Measurements from ENCODE around the gene AK8.

Gene AK8

DNA sequence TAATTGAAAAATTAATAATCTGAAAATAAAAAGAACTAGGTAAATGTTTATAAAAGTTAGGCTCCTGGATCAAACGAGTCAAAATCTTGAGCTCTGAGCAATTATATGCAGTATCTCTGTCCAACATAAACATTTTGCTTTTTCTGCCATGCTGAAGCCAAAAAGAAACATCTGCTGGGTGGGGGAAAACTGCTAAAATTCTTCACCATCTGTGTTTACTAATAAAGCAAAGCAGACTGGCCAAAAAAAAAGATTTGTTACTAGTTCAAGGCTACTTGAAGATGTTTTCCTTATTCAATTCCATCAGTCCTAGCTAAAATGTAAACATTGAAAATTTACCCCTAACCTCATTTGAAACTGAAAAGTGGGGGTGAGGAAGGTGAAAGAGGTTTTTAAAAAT lies 178.1 kb downstream of the AK8 start:
- H3K4me3 ChIP-seq (replicated peaks; ENCODE audit: low read depth, low read length): no peak overlapping the region
- DNase-seq (ENCODE audit: low read depth): no peak
- TF ChIP-seq, protein P1, sequence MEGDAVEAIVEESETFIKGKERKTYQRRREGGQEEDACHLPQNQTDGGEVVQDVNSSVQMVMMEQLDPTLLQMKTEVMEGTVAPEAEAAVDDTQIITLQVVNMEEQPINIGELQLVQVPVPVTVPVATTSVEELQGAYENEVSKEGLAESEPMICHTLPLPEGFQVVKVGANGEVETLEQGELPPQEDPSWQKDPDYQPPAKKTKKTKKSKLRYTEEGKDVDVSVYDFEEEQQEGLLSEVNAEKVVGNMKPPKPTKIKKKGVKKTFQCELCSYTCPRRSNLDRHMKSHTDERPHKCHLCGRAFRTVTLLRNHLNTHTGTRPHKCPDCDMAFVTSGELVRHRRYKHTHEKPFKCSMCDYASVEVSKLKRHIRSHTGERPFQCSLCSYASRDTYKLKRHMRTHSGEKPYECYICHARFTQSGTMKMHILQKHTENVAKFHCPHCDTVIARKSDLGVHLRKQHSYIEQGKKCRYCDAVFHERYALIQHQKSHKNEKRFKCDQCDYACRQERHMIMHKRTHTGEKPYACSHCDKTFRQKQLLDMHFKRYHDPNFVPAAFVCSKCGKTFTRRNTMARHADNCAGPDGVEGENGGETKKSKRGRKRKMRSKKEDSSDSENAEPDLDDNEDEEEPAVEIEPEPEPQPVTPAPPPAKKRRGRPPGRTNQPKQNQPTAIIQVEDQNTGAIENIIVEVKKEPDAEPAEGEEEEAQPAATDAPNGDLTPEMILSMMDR (IDR thresholded peaks at IDR 0.05; ENCODE audit: low read length, missing control alignments): no peak

DNA sequence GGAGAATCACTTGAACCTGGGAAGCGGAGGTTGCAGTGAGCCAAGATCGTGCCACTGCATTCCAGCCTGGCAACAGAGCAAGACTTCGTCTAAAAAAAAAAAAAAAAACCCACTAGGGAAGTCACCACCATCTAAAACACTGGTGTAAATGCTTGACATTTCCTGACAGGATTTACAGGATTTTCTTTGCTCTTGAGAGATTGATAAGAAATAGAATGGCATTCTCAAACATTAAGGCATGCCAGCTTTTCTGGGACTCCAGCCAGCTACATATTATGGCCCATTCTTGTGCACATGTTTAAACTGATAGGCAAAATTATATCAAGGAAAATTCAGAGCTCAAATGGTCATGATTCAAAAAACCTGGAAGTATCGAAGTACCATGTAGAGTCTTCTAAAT lies 179.1 kb downstream of the AK8 start:
- TF ChIP-seq, protein P1 (IDR thresholded peaks at IDR 0.05; ENCODE audit: low read length, missing control alignments): no peak
- peak; percentile 37 for DNase-seq (ENCODE audit: low read depth)
- H3K4me3 ChIP-seq (replicated peaks; ENCODE audit: low read depth, low read length): no peak overlapping the region

DNA sequence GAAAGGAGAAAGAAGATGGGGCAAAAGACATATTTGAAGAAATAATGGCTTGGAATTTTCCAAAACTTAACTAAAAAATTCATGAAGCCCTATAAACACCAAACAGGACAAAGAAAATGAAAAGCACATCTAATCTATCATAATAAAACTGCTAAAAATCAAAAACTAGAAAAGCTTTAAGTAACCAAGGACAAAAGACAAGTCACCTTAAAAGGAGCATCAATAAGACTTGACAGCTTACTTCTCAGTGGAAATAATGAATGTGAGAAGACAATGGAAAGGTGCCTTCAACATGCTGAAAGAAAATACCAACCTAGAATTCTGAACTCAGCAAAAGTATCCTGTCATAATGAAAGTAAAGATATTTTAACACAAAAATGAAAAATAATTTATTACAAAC lies 180.9 kb downstream of the AK8 start:
- no peak for DNase-seq (ENCODE audit: low read depth)
- H3K4me3 ChIP-seq (replicated peaks; ENCODE audit: low read depth, low read length): no peak overlapping the region
- TF ChIP-seq, protein P1 (IDR thresholded peaks at IDR 0.05; ENCODE audit: low read length, missing control alignments): no peak

DNA sequence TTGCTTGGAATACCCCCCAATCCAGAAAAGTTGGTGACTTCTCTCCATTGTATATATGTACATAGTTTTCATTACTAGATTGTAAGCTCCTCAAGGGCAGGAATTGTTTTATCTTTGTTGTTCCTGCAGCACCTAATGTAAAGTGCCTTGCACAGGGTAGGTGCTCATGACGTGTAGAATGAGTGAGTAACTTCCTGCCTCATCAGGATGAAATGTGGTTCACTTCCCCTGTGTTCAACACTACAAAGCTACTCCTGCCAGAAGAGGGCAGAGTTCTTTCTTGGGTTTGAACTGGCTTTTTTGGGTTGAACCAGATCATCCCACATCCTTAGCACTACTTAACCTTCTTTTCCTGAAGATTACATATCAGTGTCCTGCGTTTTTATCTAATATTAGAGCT lies 183.9 kb downstream of the AK8 start:
- H3K4me3 ChIP-seq (replicated peaks; ENCODE audit: low read depth, low read length): no peak overlapping the region
- TF ChIP-seq, protein P1 (IDR thresholded peaks at IDR 0.05; ENCODE audit: low read length, missing control alignments): peak; percentile 26
- peak; percentile 29 for DNase-seq (ENCODE audit: low read depth)

DNA sequence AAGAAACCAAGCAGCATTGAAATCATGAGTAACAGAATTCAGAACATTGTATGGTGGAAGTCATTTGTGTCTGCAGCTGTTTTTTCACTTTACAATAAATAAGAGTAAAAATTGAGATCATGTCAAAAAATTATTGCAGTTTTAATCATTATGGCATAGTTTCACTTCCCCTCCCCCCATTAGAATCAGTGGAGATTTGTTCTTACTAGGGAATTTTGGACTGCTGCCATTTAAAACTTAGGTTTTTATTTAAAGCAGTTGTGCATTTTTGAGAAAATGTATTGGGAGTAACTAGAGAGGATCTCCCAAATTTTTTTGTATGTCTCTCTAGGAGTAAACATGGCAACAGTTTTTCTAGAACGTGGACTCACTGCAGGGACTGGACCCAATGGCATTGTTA lies 187.4 kb downstream of the AK8 start:
- TF ChIP-seq, protein P1 (IDR thresholded peaks at IDR 0.05; ENCODE audit: low read length, missing control alignments): no peak
- no peak overlapping the region for H3K4me3 ChIP-seq (replicated peaks; ENCODE audit: low read depth, low read length)
- DNase-seq (ENCODE audit: low read depth): no peak

DNA sequence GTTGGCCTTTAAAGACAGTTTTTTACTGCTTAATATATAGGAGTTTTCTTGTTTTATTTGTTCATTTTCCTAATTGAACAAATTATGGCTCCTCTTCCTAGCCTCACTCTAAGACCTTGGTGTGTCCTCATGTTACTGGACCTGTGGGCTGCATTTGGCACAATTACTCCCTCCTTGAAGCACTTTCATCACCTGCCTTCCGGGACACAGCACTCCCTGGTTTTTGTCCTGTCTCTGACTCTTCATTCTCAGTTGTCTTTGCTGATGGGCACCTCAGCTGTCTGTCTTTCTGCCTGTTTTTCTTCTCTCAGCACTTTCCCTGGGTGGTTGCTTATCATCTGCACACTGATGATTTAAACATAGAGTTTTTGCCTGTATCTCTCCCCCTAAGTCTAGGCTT lies 194.2 kb downstream of the AK8 start:
- TF ChIP-seq, protein P1 (IDR thresholded peaks at IDR 0.05; ENCODE audit: low read length, missing control alignments): no peak

DNA sequence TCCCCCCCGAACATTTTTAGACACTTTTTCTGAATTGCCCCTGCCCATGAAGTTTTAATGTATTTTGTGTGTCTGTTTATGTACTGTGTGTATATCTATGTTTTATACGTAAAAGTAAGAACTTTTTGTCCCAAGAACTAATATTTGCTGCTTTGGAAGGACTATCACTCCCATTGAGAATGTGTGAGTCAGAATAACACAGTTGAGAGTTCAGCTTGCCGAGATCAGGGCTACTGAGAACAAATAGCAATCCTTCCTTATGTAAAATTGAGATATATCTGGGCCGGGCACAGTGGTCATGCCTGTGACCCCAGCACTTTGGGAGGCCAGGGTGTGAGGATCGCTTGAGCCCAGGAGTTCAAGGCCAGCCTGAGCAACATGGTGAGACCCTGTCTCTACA lies 196.5 kb downstream of the AK8 start:
- TF ChIP-seq, protein P1 (IDR thresholded peaks at IDR 0.05; ENCODE audit: low read length, missing control alignments): no peak
- H3K4me3 ChIP-seq (replicated peaks; ENCODE audit: low read depth, low read length): no peak overlapping the region
- no peak for DNase-seq (ENCODE audit: low read depth)

More for the DNA sequence above, 194.2 kb downstream of the AK8 start:
- no peak overlapping the region for H3K4me3 ChIP-seq (replicated peaks; ENCODE audit: low read depth, low read length)
- no peak for DNase-seq (ENCODE audit: low read depth)
